ENCODE measurements around the gene ARHGEF17.
A peak's percentile ranks its signal among the peaks of the same experiment; 100 is the strongest.

ARHGEF17 gene

DNA sequence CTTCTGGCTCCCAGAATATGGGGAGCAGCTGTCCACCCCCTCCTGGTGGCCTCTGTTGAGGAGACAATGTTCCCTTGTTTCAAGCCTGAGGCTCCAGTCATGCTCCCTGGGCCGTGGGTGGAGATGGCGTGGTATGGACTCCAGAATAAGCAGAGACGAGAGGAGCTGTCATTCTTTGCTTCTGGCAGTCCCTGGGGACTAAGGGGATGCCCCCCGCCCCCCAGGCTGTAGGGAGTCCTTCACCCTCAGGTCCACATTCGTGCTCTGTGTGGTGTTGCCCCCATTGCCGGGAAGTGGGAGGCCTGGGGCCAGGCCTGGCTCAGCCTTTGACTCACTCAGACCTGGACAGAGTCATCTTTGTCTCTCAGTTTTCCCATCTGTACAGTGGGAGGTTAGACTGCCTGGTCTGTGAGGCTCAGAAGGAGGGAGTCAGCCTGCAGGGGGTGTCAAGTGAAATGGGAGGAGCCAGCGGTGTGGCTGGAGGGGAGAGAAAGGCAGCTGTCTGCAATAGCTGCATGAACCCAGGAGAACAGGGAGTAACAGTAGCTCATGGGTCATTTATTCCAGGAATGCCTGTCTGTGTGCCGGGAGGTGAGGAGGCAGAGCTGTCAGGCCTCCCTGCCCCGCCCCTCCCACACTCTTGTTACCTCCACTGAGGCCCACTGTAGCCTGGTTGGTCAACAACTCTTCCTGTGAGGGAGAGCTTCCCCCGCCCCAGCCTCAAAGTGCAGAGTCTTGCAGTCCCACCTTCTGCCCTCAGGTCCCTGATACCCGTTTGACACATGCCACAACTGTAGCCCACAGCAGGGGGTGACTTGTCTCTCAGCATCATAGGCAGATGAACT is 6.3 kb downstream of the ARHGEF17 start:
- peak; percentile 97 for DNase-seq (ENCODE audit: low read depth, low spot score)

- DNase-seq (ENCODE audit: low read depth, low spot score) = no peak
Observed at GRCh38 chr11:73315293-73316020, 7.4 kb downstream of the ARHGEF17 start.

- DNase-seq (ENCODE audit: low read depth, low spot score) = no peak
Observed at GRCh38 chr11:73316422-73316821, 8.3 kb downstream of the ARHGEF17 start.

GRCh38 chr11:73317373-73317772 is 9.3 kb downstream of the ARHGEF17 start:
- no peak for DNase-seq (ENCODE audit: low read depth, low spot score)

DNA sequence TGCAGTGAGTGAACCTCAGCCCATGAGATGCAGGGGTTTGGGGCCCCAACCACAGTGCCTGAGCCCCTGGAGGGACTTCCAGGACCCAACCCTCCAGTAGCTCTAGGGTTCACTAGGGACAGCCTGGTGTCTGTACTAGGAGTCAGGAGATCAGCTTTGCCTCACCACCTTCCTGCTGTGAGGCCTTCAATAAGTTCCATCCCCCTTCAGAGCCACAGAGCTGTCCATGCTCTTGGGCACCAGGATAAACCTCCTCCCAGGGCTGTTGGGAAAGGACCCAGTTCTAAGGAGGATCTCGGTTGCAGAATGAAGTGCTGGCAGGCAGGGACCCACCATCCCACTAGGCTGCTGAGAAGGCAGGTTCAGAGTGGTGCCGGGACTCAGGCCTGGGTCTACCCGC is 9.7 kb downstream of the ARHGEF17 start:
- no peak for DNase-seq (ENCODE audit: low read depth, low spot score)

DNA sequence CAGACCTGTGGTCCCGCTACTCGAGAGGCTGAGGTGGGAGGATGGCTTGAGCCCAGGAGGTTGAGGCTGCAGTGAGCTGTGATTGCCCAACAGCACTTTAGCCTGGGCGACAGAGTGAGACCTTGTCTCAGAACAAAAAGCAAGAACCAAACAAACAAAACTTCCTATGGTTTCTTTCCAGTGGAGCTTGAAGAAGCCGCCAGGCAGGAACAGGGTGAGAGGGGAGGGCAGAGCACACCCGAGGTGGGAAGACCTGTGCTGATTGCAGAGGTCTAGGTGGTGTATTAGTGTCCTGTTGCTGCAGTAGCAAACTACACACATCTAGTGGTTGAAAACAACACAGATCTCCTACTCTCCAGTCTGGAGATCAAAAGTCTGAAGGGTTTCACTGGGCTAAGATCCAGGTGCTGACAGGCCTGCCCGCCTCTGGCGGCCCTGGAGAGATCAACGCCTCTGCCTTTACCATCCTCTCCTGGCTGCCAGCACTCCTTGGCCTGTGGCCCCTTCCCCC is 10.5 kb downstream of the ARHGEF17 start:
- no peak for DNase-seq (ENCODE audit: low read depth, low spot score)

- DNase-seq (ENCODE audit: low read depth, low spot score) = no peak
Observed at GRCh38 chr11:73320763-73321603, 12.9 kb downstream of the ARHGEF17 start.

- no peak for DNase-seq (ENCODE audit: low read depth, low spot score)
Observed at GRCh38 chr11:73321604-73322381, 13.7 kb downstream of the ARHGEF17 start.

GRCh38 chr11:73322382-73323306 is 14.6 kb downstream of the ARHGEF17 start:
- DNase-seq (ENCODE audit: low read depth, low spot score) = no peak

GRCh38 chr11:73323464-73323863 is 15.4 kb downstream of the ARHGEF17 start:
- peak; percentile 85 for DNase-seq (ENCODE audit: low read depth, low spot score)

DNA sequence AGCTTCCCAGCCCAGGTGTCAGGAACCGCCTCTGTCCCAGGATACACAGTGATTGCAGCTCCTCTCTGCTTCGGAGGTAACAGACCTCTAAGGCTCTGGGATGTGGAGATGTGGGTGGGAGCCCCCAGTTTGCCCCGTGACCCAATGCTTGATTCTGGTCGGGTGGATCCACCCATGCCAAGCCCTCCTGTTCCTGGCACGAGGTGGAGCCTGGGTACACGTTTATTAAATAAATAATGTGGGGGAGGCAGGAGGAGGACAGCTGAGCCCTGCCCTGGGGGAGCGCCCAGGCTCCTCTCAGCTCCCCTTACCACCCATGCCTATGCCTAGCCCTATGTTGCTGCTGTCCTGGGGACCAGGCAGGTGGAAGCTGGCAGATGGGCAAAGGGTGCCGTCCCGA is 16.0 kb downstream of the ARHGEF17 start:
- DNase-seq (ENCODE audit: low read depth, low spot score) = no peak

DNA sequence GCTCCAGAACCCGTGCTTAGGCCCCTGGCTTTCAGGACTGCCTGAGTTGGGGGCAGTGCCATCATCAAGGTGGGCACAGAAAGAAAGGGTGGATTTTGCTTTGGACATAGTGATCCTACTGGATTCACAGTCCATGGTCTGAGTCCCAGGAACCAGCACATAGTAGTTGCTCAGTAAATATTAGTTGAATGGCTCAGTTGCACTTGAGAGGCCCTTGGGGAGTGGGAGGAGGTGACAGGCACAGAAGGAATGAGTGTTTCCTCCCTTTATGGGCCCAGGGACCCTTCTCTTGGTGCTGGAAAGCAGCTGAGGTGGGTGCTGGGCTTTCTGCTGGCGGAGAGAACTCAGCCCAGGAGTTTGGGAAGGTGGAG is 16.6 kb downstream of the ARHGEF17 start:
- DNase-seq (ENCODE audit: low read depth, low spot score) = no peak

DNA sequence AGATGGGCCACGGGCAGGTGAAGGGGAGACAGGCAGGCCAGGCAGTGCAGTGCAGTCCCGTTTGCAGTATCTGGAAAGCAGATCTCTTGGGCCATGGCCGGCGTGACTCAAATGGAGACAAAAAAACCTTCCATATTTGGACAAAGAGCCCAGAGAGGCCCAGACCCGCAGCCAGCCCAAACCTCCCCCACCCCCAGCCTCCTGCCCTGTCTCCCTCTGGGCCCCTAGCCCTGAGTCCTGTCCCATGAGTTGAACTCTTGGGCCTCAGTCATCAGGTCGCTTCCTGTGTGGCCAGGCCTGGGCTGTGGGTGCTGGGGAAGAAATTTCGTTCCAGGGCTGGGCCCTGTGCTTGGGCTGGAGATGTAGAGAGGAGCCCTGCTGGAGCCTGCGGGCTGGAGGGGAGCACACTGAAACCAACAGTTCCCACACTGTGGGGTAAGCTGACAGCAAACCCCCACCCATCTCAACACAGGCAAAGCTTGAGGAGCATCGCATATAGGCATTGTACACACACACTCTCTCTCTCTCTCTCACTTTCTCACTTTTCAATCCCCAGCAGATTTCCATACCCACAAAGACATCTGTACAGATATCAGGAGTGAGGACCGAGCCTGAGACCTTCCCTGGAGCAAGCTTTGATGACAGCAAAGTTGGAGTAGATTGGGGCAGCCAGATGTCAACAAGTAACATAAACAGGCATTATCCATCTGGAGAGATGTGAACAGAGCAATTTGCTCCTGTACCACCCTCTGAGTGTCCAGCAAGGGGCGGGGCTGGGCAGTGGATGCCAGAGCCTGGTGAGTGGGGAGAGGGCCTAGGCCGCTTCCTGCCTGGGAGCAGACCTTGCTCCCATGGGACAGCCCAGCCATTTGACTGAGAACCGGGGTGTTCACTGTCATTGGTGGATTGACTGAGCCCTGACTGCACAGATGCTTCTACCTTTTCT is 17.2 kb downstream of the ARHGEF17 start:
- DNase-seq (ENCODE audit: low read depth, low spot score) = no peak

- no peak for DNase-seq (ENCODE audit: low read depth, low spot score)
Observed at GRCh38 chr11:73326929-73327811, 19.1 kb downstream of the ARHGEF17 start.

- DNase-seq (ENCODE audit: low read depth, low spot score) = no peak
Observed at GRCh38 chr11:73327812-73328364, 19.8 kb downstream of the ARHGEF17 start.

GRCh38 chr11:73330569-73331093 is 22.6 kb downstream of the ARHGEF17 start:
- DNase-seq (ENCODE audit: low read depth, low spot score) = no peak

Measured in ELF-1 (cell line).